GM12878 (cell line): ENCODE results near the gene NUDT22. TPM values are rescaled to one million over a fixed set of nuclear protein-coding genes. Genes with fewer than 3 reads are reported as not detected.

ENCODE experiments used
- ATAC-seq: fragments of 200-7000 bp; cut with Tn5 transposase; 3 replicates; pipeline ENCODE4 v1.9.1; 2020; ENCODE audit warnings: mild to moderate bottlenecking, moderate library complexity
- BruUV-seq: library from RNA; stranded (reverse); fragments of 400-500 nt; replicated peaks from 2 replicates; lab custom pipeline; 2021; lab: Mats Ljungman, UMichigan
- CTCF ChIA-PET: fragments of 300-600 bp; sonication (Branson Sonifier 250); formaldehyde crosslinking; extraction: SDS; loops from one replicate; lab custom pipeline; 2021; ENCODE audit warnings: inconsistent platforms; lab: Yijun Ruan, JAX
- POLR2A ChIA-PET: fragments of 350-600 bp; formaldehyde crosslinking; extraction: SDS; loops from one replicate; lab custom pipeline; 2021; ENCODE audit warnings: inconsistent platforms; lab: Charles Lee
- RAD21 ChIA-PET: fragments of 300-600 bp; sonication (Branson Sonifier 250); formaldehyde crosslinking; loops from one replicate; lab custom pipeline; 2023; ENCODE audit warnings: antibody characterized with exemption; ENCODE audit not compliant: unreplicated experiment; lab: Charles Lee
- SMC1A ChIA-PET: fragments of 300-600 bp; sonication (Branson Sonifier 250); formaldehyde crosslinking; loops from one replicate; lab custom pipeline; 2023; ENCODE audit not compliant: unreplicated experiment, uncharacterized antibody; lab: Charles Lee
- DNase-seq: peaks from one replicate; pipeline ENCODE4 v3.0.0-alpha.2; 2011; ENCODE audit warnings: low read depth, low spot score
- FAIRE-seq: peaks from 3 replicates; lab custom pipeline; 2011; peaks lifted over from hg19 to GRCh38; lab: Jason Lieb, UNC
- H2AFZ ChIP-seq: 2 replicates; pipeline ENCODE4 v1.6.0; 2011; ENCODE audit warnings: low read depth, low read length, control low read depth; ENCODE audit not compliant: control insufficient read depth
- H3K27ac ChIP-seq: 2 replicates; pipeline ENCODE4 v1.5.1; 2011; ENCODE audit warnings: control low read depth; ENCODE audit not compliant: control insufficient read depth, insufficient read depth
- H3K27me3 ChIP-seq, 2 experiments: replicated peaks in 1 of 2; 2 replicates each; pipeline versions ENCODE4 v1.6.0 to v1.6.1; 2011; ENCODE audit warnings: low read length in 1 of 2; ENCODE audit not compliant: control insufficient read depth in 2 of 2, insufficient read depth in 2 of 2
- H3K36me3 ChIP-seq, 2 experiments: 2 replicates each; pipeline ENCODE4 v1.5.1; 2011; ENCODE audit warnings: low read length in 1 of 2; ENCODE audit not compliant: control insufficient read depth in 2 of 2, insufficient read depth in 2 of 2
- H3K4me1 ChIP-seq: 2 replicates; pipeline ENCODE4 v1.6.1; 2011; ENCODE audit warnings: mild to moderate bottlenecking, low read length, moderate library complexity, mixed read lengths; ENCODE audit not compliant: control insufficient read depth, insufficient read depth
- H3K4me2 ChIP-seq: 2 replicates; pipeline ENCODE4 v1.6.0; 2011; ENCODE audit warnings: control low read depth; ENCODE audit not compliant: control insufficient read depth, insufficient read depth
- H3K4me3 ChIP-seq: fragments of 200-600 bp; sonication (generic); 2 replicates; pipeline ENCODE4 v1.5.1; 2016
- H3K79me2 ChIP-seq: 2 replicates; pipeline ENCODE4 v1.6.0; 2011; ENCODE audit warnings: low read length; ENCODE audit not compliant: control insufficient read depth, insufficient read depth
- H3K9ac ChIP-seq: 2 replicates; pipeline ENCODE4 v1.8.0; 2011; ENCODE audit warnings: low read length, control low read depth, mixed read lengths; ENCODE audit not compliant: control insufficient read depth, insufficient read depth
- H3K9me3 ChIP-seq: replicated peaks from 3 replicates; pipeline ENCODE4 v1.5.1; 2011; ENCODE audit warnings: mild to moderate bottlenecking, low read length; ENCODE audit not compliant: control insufficient read depth, insufficient read depth
- H4K20me1 ChIP-seq: 2 replicates; pipeline ENCODE4 v1.6.0; 2011; ENCODE audit not compliant: control insufficient read depth, insufficient read depth
- ASH2L ChIP-seq: fragments of 300-600, 200-600 bp; sonication (generic); IDR thresholded peaks from 2 replicates; pipeline ENCODE4 v1.6.1; 2017; ENCODE audit warnings: low read depth, mild to moderate bottlenecking, borderline replicate concordance
- CREB1 ChIP-seq: IDR thresholded peaks from 2 replicates; pipeline ENCODE4 v1.6.1; 2012; ENCODE audit warnings: low read depth, mild to moderate bottlenecking, inconsistent platforms
- CUX1 ChIP-seq: IDR thresholded peaks from 2 replicates; pipeline ENCODE4 v1.6.1; 2012; ENCODE audit warnings: improper control_type of control experiment, low read depth, low read length; ENCODE audit not compliant: insufficient replicate concordance
- DPF2 ChIP-seq: fragments of 450-650 bp; IDR thresholded peaks from 2 replicates; pipeline ENCODE4 v1.6.1; 2017; ENCODE audit warnings: mild to moderate bottlenecking
- EED ChIP-seq: sonication (generic); IDR thresholded peaks from 2 replicates; pipeline ENCODE4 v1.6.1; 2016; ENCODE audit warnings: antibody characterized with exemption, low read depth
- GATAD2B ChIP-seq: fragments of 450-650 bp; conservative IDR thresholded peaks from 2 replicates; pipeline ENCODE4 v1.6.1; 2017; ENCODE audit warnings: low read depth, mild to moderate bottlenecking, moderate library complexity
- IKZF2 ChIP-seq, 2 experiments: fragments of 450-650 bp; IDR thresholded peaks; 2 replicates each; pipeline ENCODE4 v1.6.1; 2017; ENCODE audit warnings: mild to moderate bottlenecking in 2 of 2, moderate library complexity in 2 of 2
- POLR2A ChIP-seq: IDR thresholded peaks from 2 replicates; pipeline ENCODE4 v1.6.1; 2011; ENCODE audit warnings: low read depth, mild to moderate bottlenecking, low read length
- RELB ChIP-seq: fragments of 450-650 bp; IDR thresholded peaks from 2 replicates; pipeline ENCODE4 v1.6.1; 2017; ENCODE audit warnings: low read depth, mild to moderate bottlenecking, moderate library complexity
- RFX5 ChIP-seq: IDR thresholded peaks from 2 replicates; pipeline ENCODE4 v1.6.1; 2011; ENCODE audit warnings: low read depth, low read length, improper control_type of control experiment
- ZNF687 ChIP-seq: fragments of 450-650 bp; IDR thresholded peaks from 2 replicates; pipeline ENCODE4 v1.6.1; 2017; ENCODE audit warnings: mild to moderate bottlenecking, moderate library complexity
- WGBS: methylation state at CpG from one replicate; pipeline ENCODE4 v1.1.6; 2016; ENCODE audit warnings: low lambda C conversion rate; ENCODE audit not compliant: insufficient replicate concordance, insufficient coverage; ENCODE audit errors: missing lambda C conversion rate; 5-methylcytosine and 5-hydroxymethylcytosine counted together
- in situ Hi-C: fragments of 300-500 bp; cut with MboI; formaldehyde crosslinking; loops from 9 replicates; pipeline ENCODE4 v1.14.3; 2018; ENCODE audit warnings: mixed read lengths
- intact Hi-C: fragments of 100-400 bp; cut with micrococcal nuclease; formaldehyde crosslinking; loops from one replicate; pipeline ENCODE4 v1.14.2; 2022; ENCODE audit not compliant: unreplicated experiment
- polyA plus RNA-seq, 11 experiments: library from polyadenylated mRNA; depleted of rRNA in 4 of 11; unstranded in 6 of 11; stranded (reverse) in 5 of 11; fragments of >200 nt; fragmentation: Nextera tagmentation in 4 of 11; fragmentation: Illumina TruSeq in 1 of 11; extraction: Ambion mirVana in 4 of 11; extraction: Trizol in 1 of 11; gene quantifications; 1 replicate in 1 of 11; 2 replicates in 10 of 11; pipeline versions ENCODE4 v1.2.1 to v1.2.3, GENCODE V29; 2011 to 2016; ENCODE audit warnings: inconsistent platforms in 2 of 11, missing spikeins in 2 of 11, low read depth in 1 of 11
- total RNA-seq, 4 experiments: library from RNA; depleted of rRNA in 3 of 4; stranded (reverse); fragments of >200 nt in 3 of 4; fragmentation: Illumina TruSeq in 1 of 4; extraction: Trizol in 1 of 4; gene quantifications; 2 replicates each; pipeline versions ENCODE4 v1.2.1 to v1.2.3, GENCODE V29; 2013 to 2021

Gene NUDT22
- total and polyA plus RNA-seq, 10 of the 15 experiments (the other 5 are each of a cell fraction or from before 2014, with no cell fraction given): 6.7 to 115 (median 64.7) TPM

GRCh38 chr11:64206457-64207255 lies 19.4 kb upstream of the NUDT22 start, which contains the start of gene FERMT3:
Gene FERMT3 (plus strand): TSS chr11:64206721. CDS start chr11:64207365, 644 bp downstream.
- FAIRE-seq (peak; percentile 18), DNase-seq (peak; percentile 41), ATAC-seq (peak; percentile 76)
- no peaks in the 10 kb centered on the region for H4K20me1 ChIP-seq
- ChIA-PET RAD21 (interaction anchor here (0.6 to 6.6 kb wide), 16 partner anchors 9 to 125 kb away, joined by 3 to 125 read pairs (median 10); partner anchors contain the start of genes BAD, CATSPERZ, DNAJC4 and ESRRA), CTCF (interaction anchor here (0.9 to 9.7 kb wide), 21 partner anchors 12 to 242 kb away, joined by 3 to 238 read pairs (median 9); partner anchors contain the start of genes BAD, CATSPERZ, DNAJC4 and ESRRA), POLR2A (interaction anchor here (0.9 to 5.8 kb wide), 20 partner anchors 9 to 154 kb away, joined by 3 to 85 read pairs (median 12); partner anchors contain the start of genes BAD, CATSPERZ, CCDC88B and ESRRA), SMC1A (interaction anchor here (0.7 to 5.5 kb wide), 19 partner anchors 9 to 125 kb away, joined by 3 to 98 read pairs (median 5); partner anchors contain the start of genes CATSPERZ, ESRRA, FKBP2 and NUDT22)
- intact Hi-C loops (no loop called here), in situ Hi-C loops (no loop called here)
- H3K4me3 ChIP-seq: peak within 1 kb of the TSS; percentile 74
- peak within 1 kb of the TSS; percentile 95 for H3K9ac ChIP-seq
- TSS peak; percentile 58 for BruUV-seq
- H3K27me3 ChIP-seq: no peaks in the 10 kb centered on the region
- H2AFZ ChIP-seq: peak within 1 kb of the TSS; percentile 20
- peaks cover 26% of the 10 kb centered on the region for H3K4me1 ChIP-seq
- peak within 1 kb of the TSS; percentile 76 for H3K4me2 ChIP-seq
- WGBS: under 1% methylated on average over 26 of the region's 27 CpGs
- H3K79me2 ChIP-seq: peaks cover 39% of the 10 kb centered on the region
- no peaks in the 10 kb centered on the region for H3K9me3 ChIP-seq
- H3K36me3 ChIP-seq: peaks cover 28 to 33% of the 10 kb centered on the region in 2 experiments
- H3K27ac ChIP-seq: peak within 1 kb of the TSS; percentile 98
- peak; percentile 16; the same call in 1 of the 2 replicates for TF ChIP-seq RFX5
- peak; percentile 62; the same call in 1 of the 2 replicates for TF ChIP-seq POLR2A
- TF ChIP-seq ASH2L: no peak
- TF ChIP-seq EED: no peak
- 0 out of 2 replicates have a peak, but pooled peaks have one; percentile 24 for TF ChIP-seq GATAD2B
- TF ChIP-seq CREB1: 0 out of 2 replicates have a peak, but pooled peaks have one; percentile 39
- TF ChIP-seq ZNF687: peak; percentile 50; the same call in 1 of the 2 replicates
- peak; percentile 34; the same call in 1 of the 2 replicates for TF ChIP-seq RELB
- TF ChIP-seq IKZF2 (IDR thresholded peaks at IDR 0.05): peak; percentile 53 to 57
- TF ChIP-seq CUX1: no peak
- TF ChIP-seq DPF2: 0 out of 2 replicates have a peak, but pooled peaks have one; percentile 13
